ENCODE data around the gene TNFAIP3.

Gene TNFAIP3

DNA sequence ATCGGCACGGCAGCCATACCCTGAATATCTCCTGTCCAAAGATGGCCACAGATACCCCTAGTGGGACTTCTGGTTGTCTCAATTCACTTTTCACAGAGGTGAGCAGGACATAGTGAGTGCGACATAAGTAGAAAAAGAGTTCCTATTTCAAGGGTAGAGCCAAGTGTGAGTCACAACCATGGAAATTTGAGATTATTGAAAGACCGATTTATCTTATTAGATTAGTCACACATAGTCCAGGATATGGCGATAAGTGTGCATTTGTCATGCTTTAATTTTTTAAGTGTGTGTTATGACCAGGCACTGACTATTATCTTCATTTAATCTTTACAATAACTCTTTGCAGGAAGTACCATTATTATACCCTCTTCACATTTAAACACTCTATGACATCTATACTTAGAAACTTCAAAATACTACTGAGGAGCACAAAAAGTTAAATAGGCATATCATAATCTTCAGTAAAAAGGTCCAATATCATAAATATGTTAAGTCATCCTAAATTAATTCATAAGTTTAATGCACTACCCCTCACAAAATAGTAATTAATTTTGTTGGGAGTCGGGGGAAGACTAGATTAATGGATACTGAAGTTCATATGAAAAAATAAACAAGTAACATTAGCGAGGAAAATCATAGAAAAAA lies 13.4 kb upstream of the TNFAIP3 start:
- DNase-seq (ENCODE audit: low read depth), result no peak
- TF ChIP-seq, protein P1, sequence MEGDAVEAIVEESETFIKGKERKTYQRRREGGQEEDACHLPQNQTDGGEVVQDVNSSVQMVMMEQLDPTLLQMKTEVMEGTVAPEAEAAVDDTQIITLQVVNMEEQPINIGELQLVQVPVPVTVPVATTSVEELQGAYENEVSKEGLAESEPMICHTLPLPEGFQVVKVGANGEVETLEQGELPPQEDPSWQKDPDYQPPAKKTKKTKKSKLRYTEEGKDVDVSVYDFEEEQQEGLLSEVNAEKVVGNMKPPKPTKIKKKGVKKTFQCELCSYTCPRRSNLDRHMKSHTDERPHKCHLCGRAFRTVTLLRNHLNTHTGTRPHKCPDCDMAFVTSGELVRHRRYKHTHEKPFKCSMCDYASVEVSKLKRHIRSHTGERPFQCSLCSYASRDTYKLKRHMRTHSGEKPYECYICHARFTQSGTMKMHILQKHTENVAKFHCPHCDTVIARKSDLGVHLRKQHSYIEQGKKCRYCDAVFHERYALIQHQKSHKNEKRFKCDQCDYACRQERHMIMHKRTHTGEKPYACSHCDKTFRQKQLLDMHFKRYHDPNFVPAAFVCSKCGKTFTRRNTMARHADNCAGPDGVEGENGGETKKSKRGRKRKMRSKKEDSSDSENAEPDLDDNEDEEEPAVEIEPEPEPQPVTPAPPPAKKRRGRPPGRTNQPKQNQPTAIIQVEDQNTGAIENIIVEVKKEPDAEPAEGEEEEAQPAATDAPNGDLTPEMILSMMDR (conservative IDR thresholded peaks at IDR 0.05; ENCODE audit: low read depth, low read length), result no peak
- H3K4me3 ChIP-seq (ENCODE audit: low read length), result no peak overlapping the region

DNA sequence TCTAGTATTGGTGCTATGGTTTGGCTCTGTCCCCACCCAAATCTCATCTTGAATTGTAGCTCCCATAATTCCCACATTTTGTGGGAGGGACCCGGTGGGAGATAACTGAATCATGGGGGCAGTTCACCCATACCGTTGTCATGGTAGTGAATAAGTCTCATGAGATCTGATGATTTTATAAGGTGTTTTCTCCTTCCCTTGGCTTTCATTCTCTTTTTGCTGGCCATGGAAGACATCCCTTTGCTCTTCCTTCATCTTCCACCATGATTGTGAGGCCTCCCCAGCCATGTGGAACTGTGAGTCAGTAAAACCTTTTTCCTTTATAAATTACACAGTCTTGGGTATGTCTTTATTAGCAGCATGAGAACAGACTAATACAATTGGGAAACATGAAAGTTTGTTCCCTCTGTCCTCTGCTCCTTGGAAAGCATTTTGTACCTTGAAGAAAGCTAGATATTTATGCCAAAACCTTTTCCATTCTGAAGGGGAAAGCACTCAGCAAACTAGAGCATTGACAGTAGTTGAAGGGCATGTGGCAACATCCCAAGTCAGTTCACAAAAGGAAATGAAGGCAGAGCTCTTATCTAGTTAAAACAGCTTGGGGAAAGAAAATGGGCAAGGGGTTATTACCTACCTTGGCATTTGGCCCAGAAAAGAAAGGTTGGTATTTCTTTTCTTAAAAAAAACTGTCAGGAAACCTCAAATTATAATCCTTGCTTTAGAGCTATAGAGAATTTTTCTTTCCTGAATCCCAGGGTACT lies 10.7 kb upstream of the TNFAIP3 start:
- H3K4me3 ChIP-seq (ENCODE audit: low read length), result no peak overlapping the region
- TF ChIP-seq, protein P1 (conservative IDR thresholded peaks at IDR 0.05; ENCODE audit: low read depth, low read length), result no peak
- no peak for DNase-seq (ENCODE audit: low read depth)

DNA sequence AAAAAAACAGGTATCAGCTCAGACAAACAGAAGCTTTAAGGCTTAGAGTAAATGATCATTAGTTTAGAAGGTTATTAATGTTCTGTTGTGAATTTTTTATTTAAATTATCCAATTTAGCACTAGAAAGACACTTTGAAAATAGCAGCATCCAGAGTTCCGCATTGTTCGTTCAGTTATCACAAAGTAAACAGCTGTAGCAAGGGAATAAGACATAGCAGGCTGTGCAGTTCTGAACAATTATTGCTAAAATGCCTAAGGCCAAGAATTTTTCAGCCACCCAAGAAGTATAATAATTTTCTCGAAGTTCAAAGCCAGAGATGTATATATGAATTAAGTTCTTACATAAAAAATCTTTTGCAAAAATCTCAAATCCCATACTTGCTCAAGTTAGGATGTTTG lies 8.0 kb upstream of the TNFAIP3 start:
- H3K4me3 ChIP-seq (ENCODE audit: low read length), result no peak overlapping the region
- TF ChIP-seq, protein P1 (conservative IDR thresholded peaks at IDR 0.05; ENCODE audit: low read depth, low read length), result no peak
- DNase-seq (ENCODE audit: low read depth), result no peak

DNA sequence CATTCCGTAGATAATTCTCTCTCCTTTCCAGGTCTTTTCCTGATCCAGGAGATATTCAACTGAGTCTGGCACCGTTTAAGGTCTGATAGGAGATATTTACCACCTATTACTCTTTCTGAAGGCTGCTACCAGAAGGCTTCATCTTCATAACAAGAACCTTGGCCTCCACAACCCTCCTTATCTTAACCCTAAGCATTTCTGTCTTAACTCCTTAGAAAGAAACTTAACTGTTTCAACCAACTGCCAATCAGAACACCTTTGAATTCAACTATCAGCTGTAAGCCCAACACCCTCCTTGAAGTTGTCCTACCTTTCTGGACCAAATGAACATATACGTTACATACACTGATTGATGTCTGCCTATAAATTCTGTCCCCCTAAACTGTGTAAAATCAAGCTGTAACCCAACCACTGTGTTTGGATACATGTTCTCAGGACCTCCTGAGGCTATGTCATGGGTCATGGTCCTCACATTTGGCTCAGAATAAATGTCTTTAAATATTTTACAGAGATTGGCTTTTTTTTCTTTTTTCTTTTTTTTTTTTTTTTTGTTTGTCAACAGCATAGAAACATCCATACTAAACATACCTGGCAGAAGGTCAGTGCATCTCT lies 6.6 kb upstream of the TNFAIP3 start:
- no peak for DNase-seq (ENCODE audit: low read depth)
- no peak overlapping the region for H3K4me3 ChIP-seq (ENCODE audit: low read length)
- TF ChIP-seq, protein P1 (conservative IDR thresholded peaks at IDR 0.05; ENCODE audit: low read depth, low read length), result no peak

DNA sequence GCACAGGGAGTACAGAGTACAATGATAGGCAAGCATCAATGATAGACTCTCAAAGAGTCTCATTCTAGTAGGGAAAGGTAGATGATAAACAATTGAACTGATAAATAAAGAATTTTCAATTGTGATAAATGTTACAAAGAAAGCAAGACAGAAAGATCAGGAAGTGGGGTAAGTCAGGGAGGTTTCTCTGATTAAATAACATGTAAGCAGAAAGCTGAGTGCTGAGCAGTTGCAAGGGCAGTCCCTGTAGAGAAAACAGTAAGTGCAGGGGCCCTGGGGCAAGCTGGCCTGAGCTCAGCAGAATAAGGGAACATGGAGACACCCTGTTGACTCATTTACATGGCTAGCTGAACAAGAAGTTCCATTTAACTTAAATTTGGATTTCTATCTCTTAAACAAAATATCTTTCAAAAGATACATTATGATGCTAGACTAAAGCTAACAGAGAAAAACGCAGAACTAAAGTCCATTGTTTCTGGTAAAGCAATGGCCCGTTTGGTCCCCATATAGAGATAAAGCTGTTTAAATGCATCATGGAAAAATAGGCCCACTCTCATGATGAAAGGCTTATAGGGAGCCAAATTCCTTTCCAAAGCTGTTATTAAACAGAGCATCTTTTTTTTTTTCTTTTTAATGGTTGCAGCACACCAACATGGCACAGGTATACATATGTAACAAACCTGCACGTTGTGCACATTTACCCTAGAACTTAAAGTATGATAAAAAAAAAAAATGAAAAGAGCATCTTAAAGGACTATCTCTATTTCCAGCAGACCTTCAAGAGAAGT lies 5.3 kb upstream of the TNFAIP3 start:
- no peak for DNase-seq (ENCODE audit: low read depth)
- TF ChIP-seq, protein P1 (conservative IDR thresholded peaks at IDR 0.05; ENCODE audit: low read depth, low read length), result no peak
- no peak overlapping the region for H3K4me3 ChIP-seq (ENCODE audit: low read length)

DNA sequence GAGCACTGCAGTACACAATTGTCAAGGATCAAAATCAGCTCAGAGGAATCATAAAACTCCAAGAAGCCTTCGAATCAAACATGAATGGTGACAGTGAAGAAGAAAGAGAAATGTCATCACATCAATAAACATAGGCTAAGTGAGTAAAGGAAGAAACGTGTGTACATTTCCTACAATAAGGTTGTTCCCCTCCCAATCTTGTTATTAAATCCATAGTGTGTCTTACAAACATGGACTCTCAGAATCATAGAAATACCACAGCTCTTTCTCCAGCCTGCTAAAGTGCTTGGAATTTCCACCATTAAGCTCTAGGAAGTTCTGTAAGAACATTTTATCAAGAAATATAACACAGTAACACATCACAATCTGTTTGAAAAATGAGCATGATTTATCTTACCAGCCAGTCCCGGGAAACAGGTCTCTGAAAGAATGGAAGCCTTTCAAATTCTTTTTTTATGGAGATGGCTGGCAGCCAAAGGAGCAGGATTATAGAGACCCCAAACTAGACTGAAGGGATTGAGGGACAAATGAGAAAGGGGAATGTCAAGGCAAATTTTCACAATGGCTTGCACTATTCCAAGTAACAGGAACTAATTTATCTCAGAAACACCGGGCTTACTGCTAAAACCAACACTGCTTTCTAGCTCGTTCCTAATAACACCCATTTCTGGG lies 4.5 kb upstream of the TNFAIP3 start:
- TF ChIP-seq, protein P1 (conservative IDR thresholded peaks at IDR 0.05; ENCODE audit: low read depth, low read length), result no peak

More for the DNA sequence above, 4.5 kb upstream of the TNFAIP3 start:
- no peak overlapping the region for H3K4me3 ChIP-seq (ENCODE audit: low read length)
- no peak for DNase-seq (ENCODE audit: low read depth)
